ENCODE results near the gene MYO16.

- no peak for TF ChIP-seq JUN (IDR thresholded peaks at IDR 0.05)
- TF ChIP-seq CTCF (IDR thresholded peaks at IDR 0.05) = no peak
- TF ChIP-seq PHF8 (IDR thresholded peaks at IDR 0.05; ENCODE audit: borderline replicate concordance, low read depth) = no peak
- TF ChIP-seq RARB (CRISPR knock-in tag; IDR thresholded peaks at IDR 0.05) = no peak
Measured at GRCh38 chr13:108733022-108733560, 103.7 kb downstream of the MYO16 start.
